WTC11 (cell line): ENCODE data around the gene BIRC5.

Experiments
- CREM ChIP-seq: sonication (generic); formaldehyde crosslinking; IDR thresholded peaks from 2 replicates; pipeline ENCODE4 v1.8.1; 2022; ENCODE audit warnings: mild to moderate bottlenecking, missing genetic modification reagents, moderate library complexity
- ESRRA ChIP-seq: sonication (generic); formaldehyde crosslinking; IDR thresholded peaks from 2 replicates; pipeline ENCODE4 v1.8.1; 2022; ENCODE audit warnings: mild to moderate bottlenecking, missing genetic modification reagents, borderline replicate concordance
- FOXK1 ChIP-seq: sonication (generic); formaldehyde crosslinking; IDR thresholded peaks from 2 replicates; pipeline ENCODE4 v1.8.0; 2022; ENCODE audit warnings: mild to moderate bottlenecking, moderate library complexity, missing genetic modification reagents
- NR3C1 ChIP-seq: sonication (generic); formaldehyde crosslinking; conservative IDR thresholded peaks from 2 replicates; pipeline ENCODE4 v1.8.1; 2023; ENCODE audit warnings: low read depth, mild to moderate bottlenecking, missing genetic modification reagents
- TP53 ChIP-seq: sonication (generic); formaldehyde crosslinking; IDR thresholded peaks from 2 replicates; pipeline ENCODE4 v1.8.1; 2023; ENCODE audit warnings: mild to moderate bottlenecking, missing genetic modification reagents
- ZNF232 ChIP-seq: sonication (generic); formaldehyde crosslinking; IDR thresholded peaks from 2 replicates; pipeline ENCODE4 v1.8.0; 2022; ENCODE audit warnings: mild to moderate bottlenecking, missing genetic modification reagents
- TF ChIP-seq, protein P1 (sequence below): fragments of 200-600 bp; IDR thresholded peaks from 2 replicates; pipeline ENCODE4 v1.8.0; 2022; ENCODE audit warnings: antibody characterized with exemption
- TF ChIP-seq, protein P2 (sequence below): sonication (generic); formaldehyde crosslinking; conservative IDR thresholded peaks from 2 replicates; pipeline ENCODE4 v1.8.1; 2022; ENCODE audit warnings: mild to moderate bottlenecking, missing genetic modification reagents
- TF ChIP-seq, protein P3 (sequence below): sonication (generic); formaldehyde crosslinking; IDR thresholded peaks from 2 replicates; pipeline ENCODE4 v1.8.0; 2022; ENCODE audit warnings: mild to moderate bottlenecking, missing genetic modification reagents
- TF ChIP-seq, protein P4 (sequence below): sonication (generic); formaldehyde crosslinking; IDR thresholded peaks from 2 replicates; pipeline ENCODE4 v1.8.1; 2022; ENCODE audit warnings: low read depth, missing genetic modification reagents, borderline replicate concordance
- TF ChIP-seq, protein P5 (sequence below): sonication (generic); formaldehyde crosslinking; IDR thresholded peaks from 2 replicates; pipeline ENCODE4 v1.8.1; 2022; ENCODE audit warnings: mild to moderate bottlenecking, moderate library complexity, missing genetic modification reagents
- TF ChIP-seq, protein P6 (sequence below): sonication (generic); formaldehyde crosslinking; IDR thresholded peaks from 2 replicates; pipeline ENCODE4 v1.8.1; 2022; ENCODE audit warnings: mild to moderate bottlenecking, missing genetic modification reagents, moderate library complexity, borderline replicate concordance
- TF ChIP-seq, protein P7 (sequence below): sonication (generic); formaldehyde crosslinking; IDR thresholded peaks from 2 replicates; pipeline ENCODE4 v1.8.0; 2022; ENCODE audit warnings: mild to moderate bottlenecking, missing genetic modification reagents

DNA sequence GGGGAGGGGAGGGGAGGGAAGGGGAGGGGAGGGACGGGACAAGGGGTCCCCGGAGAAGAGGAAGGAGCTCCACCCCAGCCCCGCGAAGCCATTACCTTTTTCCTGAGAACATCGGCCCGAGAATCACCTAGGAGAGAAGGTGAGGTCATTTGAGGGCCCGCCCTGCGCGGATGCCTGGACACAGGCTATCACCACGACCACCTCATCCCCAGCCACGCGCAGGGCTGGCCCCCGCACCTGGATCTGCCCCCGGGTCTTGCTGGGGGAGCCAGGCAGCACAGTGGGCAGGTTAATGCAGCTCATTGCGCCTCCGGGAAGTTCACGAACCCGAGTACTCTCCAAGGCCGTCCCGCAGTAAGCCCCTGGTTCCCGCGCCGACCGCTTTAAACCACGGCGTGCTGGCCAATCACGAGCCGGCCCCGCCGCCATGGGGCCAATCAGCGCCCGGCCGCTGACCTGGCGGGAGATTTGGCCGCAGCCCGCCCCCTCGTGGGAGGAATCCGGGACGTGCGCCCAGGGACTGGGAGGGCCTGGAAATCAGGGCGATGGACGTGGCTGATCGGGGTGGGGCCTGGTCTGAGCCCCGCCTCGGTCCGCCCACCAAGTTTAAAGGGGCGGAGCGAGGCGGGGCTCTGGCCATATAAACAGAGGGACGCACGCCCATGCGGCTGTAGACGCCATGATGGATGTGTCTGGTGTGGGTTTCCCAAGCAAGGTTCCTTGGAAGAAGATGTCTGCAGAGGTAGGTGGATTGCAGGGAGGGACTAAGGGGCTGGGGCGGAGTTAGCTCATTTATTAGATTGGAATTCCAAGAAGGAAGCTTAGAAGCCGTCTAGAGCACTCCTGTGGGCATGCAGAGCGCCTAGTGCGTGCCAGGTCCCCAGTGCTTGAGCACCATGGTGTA is 27.1 kb upstream of the BIRC5 start, which contains the start of the genes AFMID and TK1:
- peak; percentile 83 for TF ChIP-seq TP53 (CRISPR knock-in tag)
- TF ChIP-seq, protein P1, sequence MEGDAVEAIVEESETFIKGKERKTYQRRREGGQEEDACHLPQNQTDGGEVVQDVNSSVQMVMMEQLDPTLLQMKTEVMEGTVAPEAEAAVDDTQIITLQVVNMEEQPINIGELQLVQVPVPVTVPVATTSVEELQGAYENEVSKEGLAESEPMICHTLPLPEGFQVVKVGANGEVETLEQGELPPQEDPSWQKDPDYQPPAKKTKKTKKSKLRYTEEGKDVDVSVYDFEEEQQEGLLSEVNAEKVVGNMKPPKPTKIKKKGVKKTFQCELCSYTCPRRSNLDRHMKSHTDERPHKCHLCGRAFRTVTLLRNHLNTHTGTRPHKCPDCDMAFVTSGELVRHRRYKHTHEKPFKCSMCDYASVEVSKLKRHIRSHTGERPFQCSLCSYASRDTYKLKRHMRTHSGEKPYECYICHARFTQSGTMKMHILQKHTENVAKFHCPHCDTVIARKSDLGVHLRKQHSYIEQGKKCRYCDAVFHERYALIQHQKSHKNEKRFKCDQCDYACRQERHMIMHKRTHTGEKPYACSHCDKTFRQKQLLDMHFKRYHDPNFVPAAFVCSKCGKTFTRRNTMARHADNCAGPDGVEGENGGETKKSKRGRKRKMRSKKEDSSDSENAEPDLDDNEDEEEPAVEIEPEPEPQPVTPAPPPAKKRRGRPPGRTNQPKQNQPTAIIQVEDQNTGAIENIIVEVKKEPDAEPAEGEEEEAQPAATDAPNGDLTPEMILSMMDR: peak; percentile 73; the same call in 1 of the 2 replicates
- TF ChIP-seq ESRRA: no peak
- TF ChIP-seq, protein P2, sequence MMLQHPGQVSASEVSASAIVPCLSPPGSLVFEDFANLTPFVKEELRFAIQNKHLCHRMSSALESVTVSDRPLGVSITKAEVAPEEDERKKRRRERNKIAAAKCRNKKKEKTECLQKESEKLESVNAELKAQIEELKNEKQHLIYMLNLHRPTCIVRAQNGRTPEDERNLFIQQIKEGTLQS (CRISPR knock-in tag): no peak
- peak; percentile 41; the same call in 1 of the 2 replicates for TF ChIP-seq FOXK1 (CRISPR knock-in tag)
- TF ChIP-seq, protein P3, sequence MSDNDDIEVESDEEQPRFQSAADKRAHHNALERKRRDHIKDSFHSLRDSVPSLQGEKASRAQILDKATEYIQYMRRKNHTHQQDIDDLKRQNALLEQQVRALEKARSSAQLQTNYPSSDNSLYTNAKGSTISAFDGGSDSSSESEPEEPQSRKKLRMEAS: peak; percentile 84
- TF ChIP-seq, protein P4, sequence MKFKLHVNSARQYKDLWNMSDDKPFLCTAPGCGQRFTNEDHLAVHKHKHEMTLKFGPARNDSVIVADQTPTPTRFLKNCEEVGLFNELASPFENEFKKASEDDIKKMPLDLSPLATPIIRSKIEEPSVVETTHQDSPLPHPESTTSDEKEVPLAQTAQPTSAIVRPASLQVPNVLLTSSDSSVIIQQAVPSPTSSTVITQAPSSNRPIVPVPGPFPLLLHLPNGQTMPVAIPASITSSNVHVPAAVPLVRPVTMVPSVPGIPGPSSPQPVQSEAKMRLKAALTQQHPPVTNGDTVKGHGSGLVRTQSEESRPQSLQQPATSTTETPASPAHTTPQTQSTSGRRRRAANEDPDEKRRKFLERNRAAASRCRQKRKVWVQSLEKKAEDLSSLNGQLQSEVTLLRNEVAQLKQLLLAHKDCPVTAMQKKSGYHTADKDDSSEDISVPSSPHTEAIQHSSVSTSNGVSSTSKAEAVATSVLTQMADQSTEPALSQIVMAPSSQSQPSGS (CRISPR knock-in tag): no peak
- TF ChIP-seq, protein P5, sequence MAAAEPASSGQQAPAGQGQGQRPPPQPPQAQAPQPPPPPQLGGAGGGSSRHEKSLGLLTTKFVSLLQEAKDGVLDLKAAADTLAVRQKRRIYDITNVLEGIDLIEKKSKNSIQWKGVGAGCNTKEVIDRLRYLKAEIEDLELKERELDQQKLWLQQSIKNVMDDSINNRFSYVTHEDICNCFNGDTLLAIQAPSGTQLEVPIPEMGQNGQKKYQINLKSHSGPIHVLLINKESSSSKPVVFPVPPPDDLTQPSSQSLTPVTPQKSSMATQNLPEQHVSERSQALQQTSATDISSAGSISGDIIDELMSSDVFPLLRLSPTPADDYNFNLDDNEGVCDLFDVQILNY (CRISPR knock-in tag): peak; percentile 100
- TF ChIP-seq, protein P6, sequence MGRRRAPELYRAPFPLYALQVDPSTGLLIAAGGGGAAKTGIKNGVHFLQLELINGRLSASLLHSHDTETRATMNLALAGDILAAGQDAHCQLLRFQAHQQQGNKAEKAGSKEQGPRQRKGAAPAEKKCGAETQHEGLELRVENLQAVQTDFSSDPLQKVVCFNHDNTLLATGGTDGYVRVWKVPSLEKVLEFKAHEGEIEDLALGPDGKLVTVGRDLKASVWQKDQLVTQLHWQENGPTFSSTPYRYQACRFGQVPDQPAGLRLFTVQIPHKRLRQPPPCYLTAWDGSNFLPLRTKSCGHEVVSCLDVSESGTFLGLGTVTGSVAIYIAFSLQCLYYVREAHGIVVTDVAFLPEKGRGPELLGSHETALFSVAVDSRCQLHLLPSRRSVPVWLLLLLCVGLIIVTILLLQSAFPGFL (CRISPR knock-in tag): peak; percentile 98; the same call in 1 of the 2 replicates
- TF ChIP-seq, protein P7, sequence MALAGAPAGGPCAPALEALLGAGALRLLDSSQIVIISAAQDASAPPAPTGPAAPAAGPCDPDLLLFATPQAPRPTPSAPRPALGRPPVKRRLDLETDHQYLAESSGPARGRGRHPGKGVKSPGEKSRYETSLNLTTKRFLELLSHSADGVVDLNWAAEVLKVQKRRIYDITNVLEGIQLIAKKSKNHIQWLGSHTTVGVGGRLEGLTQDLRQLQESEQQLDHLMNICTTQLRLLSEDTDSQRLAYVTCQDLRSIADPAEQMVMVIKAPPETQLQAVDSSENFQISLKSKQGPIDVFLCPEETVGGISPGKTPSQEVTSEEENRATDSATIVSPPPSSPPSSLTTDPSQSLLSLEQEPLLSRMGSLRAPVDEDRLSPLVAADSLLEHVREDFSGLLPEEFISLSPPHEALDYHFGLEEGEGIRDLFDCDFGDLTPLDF (CRISPR knock-in tag): peak; percentile 87; the same call in 1 of the 2 replicates
- TF ChIP-seq CREM: peak; percentile 74
- no peak for TF ChIP-seq NR3C1 (CRISPR knock-in tag)
- peak; percentile 91 for TF ChIP-seq ZNF232
